Left lobe of liver (tissue), 2 donors: Measurements from ENCODE around the gene FBXO15. TPM values are rescaled to one million over a fixed set of nuclear protein-coding genes. Genes with fewer than 3 reads are reported as not detected.

Experiments used
- ATAC-seq: fragments of 200-7000 bp; cut with Tn5 transposase; one replicate; pipeline ENCODE4 v1.9.1; 2020; ENCODE audit warnings: mild to moderate bottlenecking, moderate library complexity
- DNase-seq: peaks from one replicate; pipeline ENCODE4 v3.0.0-alpha.2; 2020; ENCODE audit warnings: low spot score
- total RNA-seq: library from RNA; stranded (reverse); gene quantifications from one replicate; pipeline ENCODE4 v1.2.1, GENCODE V29; 2021
- donor health status: DM: no; HTN: no; CAD: no; lungs with moderate emphysema.
- donor health status: DM: no; HTN: yes; CAD: no.

FBXO15 gene
- total RNA-seq, 1 donor from 2014 or later, result 0.58 TPM

DNA sequence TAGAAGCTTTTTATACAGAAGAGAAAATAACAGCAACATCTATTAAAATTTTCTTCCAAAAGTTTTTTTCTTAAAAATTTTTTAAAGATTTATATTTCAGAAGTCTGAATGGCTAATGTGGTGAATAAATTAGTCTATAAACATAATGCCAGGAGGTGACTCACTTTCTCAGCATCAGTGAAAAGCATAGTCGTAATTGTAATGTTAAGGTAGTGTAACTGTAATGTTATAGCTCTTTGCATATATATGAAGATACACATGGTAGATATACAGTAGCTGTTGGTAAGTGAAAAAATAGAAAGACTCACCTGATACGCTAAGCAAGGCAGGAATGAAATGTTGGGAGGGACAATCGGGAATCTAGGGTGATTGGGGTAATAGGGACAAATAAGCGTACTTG, 6.2 kb upstream of the FBXO15 start:
- ATAC-seq (no peak), DNase-seq (no peak)

GRCh38 chr18:74153377-74153776, 5.7 kb upstream of the FBXO15 start:
- ATAC-seq (no peak), DNase-seq (no peak)

GRCh38 chr18:74152857-74153256, 5.2 kb upstream of the FBXO15 start:
- ATAC-seq (no peak), DNase-seq (no peak)

DNA sequence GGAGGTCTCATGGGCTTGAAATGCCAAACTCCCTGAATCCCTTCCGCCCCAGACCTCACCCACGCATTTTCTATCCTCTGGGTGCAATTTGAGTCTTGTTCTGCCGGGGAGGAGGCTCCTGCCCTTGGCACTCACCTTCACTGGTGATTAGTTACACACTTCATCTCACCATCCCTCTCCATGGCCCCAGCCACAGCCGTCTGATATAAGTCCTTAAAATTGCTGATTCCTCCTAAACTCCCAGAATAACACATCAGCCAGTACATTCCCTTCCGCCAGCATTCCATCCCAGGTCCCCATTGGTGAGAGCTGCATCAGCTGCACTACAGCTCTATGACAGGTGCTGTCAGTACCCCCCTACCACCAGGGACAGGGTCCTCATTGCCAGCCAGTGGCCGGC, 4.6 kb upstream of the FBXO15 start:
- ATAC-seq (no peak), DNase-seq (no peak)

DNA sequence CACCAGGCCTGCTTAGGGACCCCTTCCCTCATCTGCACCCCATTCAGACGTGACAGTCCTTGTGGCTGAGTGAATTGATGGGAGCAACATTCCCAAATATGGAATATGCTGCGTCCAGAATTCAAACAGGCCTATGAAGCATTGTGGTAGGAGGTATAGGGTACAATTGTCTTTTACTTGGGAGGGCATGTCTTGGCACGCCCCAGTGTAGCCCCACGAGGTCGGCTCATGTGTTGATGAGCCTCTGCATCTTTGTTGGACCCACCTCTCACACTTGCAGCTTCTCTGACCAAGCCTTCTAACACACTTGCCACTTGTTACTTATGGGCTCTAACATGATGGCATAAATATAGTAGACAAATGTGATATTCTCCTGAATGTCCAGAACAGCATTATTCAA, 2.2 kb upstream of the FBXO15 start:
- ATAC-seq (no peak), DNase-seq (no peak)

GRCh38 chr18:74148543-74149070, 973 bp upstream of the FBXO15 start:
- ATAC-seq, result no peak
- no peak for DNase-seq

DNA sequence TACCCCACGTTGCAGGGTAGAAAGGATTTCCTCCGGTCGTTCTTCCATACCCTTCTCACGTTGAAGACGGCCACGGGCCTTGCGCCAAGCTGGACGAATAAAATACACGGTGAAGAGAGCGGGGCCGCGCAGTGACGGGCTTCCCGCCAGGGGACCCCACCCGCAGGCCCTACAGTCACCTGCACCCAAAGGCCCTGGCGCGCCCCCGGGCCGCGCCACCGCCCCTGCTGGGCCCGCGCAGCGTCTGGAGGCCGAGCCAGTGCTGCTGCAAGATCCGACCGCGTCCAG, 199 bp downstream of the FBXO15 start:
- DNase-seq (no peak), ATAC-seq (no peak)

GRCh38 chr18:74146756-74147155, 878 bp downstream of the FBXO15 start:
- DNase-seq, result no peak
- ATAC-seq, result no peak

DNA sequence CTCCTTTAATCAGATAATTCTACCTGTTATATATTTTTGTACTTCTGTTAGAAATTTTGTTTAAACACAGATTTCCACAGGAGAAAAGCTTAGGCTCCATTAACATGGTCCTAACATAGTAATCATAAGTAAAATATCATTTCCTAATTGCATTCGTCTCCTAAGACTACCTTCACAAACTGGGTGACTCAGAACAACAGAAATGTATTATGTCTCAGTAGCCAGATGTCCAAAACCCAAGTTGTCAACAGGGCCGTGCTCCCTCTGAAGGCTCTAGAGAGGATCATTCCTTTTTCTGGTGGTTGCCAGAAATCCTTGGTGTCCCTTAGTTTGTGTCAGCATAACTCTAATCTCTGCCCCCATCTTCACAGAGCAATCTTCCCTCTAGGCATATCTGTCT, 5.4 kb downstream of the FBXO15 start:
- ATAC-seq, result no peak
- no peak for DNase-seq

DNA sequence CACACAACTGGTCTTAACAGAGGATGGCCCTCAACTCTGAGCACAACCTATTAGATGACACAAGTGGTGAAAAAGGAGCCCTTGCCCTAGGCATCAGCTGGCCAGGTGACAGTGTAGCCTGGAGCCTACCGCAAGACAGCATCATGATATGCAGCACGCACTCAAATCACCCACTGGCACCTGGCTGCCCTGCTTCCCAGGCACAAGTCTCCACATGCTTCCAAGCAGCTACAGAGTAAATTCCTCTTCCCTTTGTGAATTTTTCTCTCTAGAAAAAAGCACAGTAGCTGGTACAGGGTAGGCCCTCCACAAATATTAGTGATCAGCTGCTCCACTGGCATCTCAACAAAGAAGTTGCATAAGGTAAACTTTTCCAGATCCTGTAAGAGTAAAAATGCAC, 6.0 kb downstream of the FBXO15 start:
- DNase-seq (no peak), ATAC-seq (no peak)

DNA sequence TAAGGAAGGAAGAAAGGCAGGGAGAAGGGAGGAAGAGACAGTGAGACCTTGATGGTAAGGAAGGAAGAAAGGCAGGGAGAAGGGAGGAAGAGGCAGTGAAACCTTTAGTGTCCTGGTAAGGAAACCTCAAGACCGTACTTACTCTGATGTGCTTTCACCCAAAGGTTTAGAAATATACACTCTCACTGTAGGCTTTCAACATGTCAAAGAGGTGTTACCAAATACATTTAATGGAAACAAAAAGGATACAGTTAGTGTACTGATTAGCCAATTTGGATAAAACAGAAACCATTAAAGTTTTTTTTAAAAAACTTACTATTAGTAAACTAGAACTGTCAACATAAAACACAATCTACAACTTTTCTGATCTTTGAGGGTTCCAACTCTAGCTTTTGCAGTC, 7.1 kb downstream of the FBXO15 start:
- no peak for DNase-seq
- ATAC-seq, result no peak

- ATAC-seq (no peak), DNase-seq (no peak)
Observed at GRCh38 chr18:74139888-74140287, 7.7 kb downstream of the FBXO15 start.

DNA sequence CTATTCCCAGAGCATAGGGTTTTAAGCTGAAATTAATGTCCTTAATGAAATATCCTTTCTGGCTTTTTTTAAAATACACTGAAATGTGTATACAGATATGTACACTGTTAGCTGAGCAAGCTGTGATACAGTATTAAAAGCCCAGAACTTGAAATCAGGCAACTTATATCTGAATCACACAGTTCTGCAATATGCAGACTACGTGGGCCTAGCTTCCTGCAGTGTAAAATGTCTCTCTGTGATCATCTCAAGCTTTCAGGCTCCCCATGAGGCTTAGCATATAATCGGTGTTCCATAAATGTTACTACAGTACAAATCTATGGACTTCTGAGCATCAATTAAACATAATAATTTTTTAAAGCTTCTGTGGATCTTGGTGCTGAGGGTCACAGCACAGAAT, 8.2 kb downstream of the FBXO15 start:
- DNase-seq (no peak), ATAC-seq (no peak)

DNA sequence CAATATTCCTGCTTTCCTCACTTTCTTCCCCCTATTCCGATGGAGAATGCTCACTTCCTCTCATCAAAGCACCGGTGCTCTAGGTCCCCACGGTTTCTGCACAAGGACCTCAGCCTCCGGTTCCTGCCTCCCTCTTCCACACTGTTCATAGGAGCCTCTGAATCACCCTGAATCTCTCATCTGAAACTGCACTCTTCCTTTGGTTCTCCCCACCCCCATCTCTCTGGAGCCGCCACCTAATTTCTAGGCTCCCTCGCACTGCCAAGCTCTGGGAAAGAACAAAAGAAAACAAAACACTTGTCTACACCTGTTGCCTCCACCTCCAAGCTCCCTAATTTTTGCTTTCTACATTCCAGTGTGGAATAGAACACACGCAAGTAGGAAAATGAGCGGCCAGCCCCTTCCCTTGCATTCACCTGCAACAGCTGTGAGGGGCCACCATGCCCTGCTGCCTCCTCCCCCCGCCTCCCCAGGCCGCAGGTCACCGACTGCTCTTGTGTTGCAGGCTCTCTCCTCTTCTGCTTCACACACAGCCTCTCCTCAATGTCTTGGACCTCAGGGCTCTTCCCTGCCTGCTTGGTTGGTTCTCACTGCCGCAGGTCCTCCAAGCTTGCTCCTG, 9.6 kb downstream of the FBXO15 start:
- ATAC-seq, result no peak
- DNase-seq, result no peak

GRCh38 chr18:74132201-74132600, 15.4 kb downstream of the FBXO15 start:
- ATAC-seq, result no peak
- no peak for DNase-seq

DNA sequence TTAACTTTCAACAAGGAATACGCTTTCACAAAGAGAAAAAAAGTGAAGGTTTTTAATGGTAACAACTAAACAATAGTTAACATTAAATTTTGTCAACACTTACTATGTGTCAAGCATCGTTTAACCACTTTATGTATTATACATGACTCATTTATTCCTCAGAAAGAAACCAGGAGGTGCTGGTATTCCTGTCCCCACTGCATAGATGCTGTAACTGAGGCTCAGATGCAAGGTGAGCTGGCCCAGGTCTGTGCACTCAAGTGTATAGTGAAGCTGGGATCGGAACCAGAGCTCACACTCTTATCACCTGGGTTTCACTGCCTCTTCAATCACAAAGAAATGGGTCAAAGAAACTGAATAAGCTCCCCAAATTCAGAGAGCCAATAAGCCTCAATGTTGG, 16.5 kb downstream of the FBXO15 start:
- DNase-seq (no peak), ATAC-seq (no peak)

GRCh38 chr18:74128159-74128558, 19.5 kb downstream of the FBXO15 start:
- no peak for ATAC-seq
- no peak for DNase-seq

DNA sequence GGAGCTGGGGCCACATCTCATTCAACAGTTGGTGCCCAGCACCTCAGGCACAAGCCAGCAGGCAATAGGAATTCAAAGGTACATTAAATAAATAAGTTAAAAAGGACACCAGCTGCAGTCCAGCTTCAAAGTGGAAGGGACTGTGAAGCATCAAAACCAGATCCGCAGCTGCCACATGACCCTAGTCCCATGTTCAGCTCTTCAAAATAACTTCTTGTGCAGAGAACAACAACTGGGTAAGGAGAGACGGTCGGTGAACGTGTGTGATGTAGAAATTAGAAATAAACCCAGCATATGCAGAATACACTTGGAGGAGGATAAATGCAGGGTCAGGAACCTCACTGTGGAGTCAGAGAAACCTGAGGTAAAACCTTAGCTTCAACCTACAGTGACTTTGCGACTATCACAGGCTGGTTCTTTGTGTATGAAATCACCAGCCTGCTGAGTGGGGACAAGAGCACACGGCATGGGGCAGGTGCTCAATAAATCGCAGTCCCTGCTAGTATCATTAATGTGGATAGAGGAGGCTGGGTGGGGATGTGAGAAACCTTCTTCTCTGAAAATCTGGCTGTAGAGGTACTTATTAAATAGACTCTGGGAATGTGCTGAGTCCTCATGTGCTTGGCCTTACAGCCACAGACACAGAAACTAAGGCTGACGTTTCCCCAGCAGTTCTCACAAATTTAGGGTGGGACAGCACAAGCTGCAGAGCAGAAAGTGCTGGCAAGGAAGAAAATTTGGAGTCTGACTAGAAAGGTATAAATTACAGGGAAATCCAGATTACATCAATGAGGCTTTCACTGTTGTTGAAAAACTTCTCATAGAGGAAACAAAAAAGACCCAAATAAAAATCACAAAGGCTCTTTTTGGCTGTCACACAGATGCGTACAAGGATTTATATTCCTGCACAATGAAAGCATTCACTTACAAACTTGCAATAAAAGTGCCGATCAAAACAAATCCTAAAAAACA, 20.7 kb downstream of the FBXO15 start:
- ATAC-seq (no peak), DNase-seq (no peak)

GRCh38 chr18:74124642-74125041, 23.0 kb downstream of the FBXO15 start:
- ATAC-seq, result no peak

GRCh38 chr18:74123200-74123599, 24.4 kb downstream of the FBXO15 start:
- ATAC-seq (no peak), DNase-seq (no peak)

More at GRCh38 chr18:74124642-74125041, 23.0 kb downstream of the FBXO15 start:
- no peak for DNase-seq

DNA sequence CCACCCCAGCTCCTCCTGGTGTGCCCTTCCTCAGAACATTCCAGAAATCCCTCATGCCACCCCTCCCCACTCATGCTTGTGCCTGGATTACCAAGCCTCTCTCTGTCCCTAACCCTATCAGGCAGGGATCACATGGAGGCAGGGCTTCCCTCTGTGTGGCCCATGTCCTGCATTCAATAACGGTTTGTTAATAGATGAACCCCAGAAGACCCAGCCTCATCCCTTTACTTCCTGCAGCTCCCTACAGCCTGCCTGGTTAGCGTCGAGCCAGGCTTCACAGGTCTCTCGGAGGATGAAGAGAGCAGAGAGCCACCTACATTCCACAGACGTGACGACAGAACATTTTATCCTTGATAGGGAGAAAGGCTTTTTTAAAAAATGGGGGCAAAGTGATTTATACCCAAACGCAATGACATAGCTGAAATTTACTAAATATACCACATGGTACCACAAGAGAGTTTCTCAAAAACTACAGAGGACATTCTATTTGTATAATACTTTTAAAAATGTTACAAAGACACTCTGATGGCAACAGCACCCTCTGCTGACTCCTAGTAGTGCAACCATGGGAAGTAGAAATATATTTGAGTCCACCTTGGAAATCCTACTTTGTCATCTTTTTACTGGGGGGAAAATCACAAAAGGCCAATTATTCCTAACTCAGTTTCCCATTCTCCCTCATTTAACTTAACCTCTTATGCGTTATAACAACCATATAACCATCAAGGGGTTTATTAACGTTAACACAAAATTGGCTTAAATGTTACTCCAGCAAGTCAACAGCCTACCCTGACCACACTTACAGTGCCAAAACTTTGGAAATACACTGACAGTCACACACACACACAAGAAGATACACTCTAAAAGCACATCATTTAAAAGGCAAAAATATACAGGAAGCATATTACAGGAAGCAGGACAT, 30.7 kb downstream of the FBXO15 start:
- DNase-seq (no peak), ATAC-seq (peak; percentile 76)
